HFF-Myc (cell line): ENCODE measurements around the gene PDIA5.
A peak's percentile ranks its signal among the peaks of the same experiment; 100 is the strongest.

Source experiments
- DNase-seq: peaks from one replicate; pipeline ENCODE4 v3.0.0-alpha.2; 2011; ENCODE audit warnings: low read depth; ENCODE audit errors: extremely low read depth
- H3K4me3 ChIP-seq: replicated peaks from 2 replicates; pipeline ENCODE4 v1.5.1; 2011; ENCODE audit warnings: low read depth, mild to moderate bottlenecking, control low read depth, low read length
- CTCF ChIP-seq: IDR thresholded peaks from 2 replicates; pipeline ENCODE4 v1.5.1; 2012; ENCODE audit warnings: mild to moderate bottlenecking, low read depth, low read length, control low read depth; ENCODE audit errors: missing control alignments

PDIA5 gene

DNA sequence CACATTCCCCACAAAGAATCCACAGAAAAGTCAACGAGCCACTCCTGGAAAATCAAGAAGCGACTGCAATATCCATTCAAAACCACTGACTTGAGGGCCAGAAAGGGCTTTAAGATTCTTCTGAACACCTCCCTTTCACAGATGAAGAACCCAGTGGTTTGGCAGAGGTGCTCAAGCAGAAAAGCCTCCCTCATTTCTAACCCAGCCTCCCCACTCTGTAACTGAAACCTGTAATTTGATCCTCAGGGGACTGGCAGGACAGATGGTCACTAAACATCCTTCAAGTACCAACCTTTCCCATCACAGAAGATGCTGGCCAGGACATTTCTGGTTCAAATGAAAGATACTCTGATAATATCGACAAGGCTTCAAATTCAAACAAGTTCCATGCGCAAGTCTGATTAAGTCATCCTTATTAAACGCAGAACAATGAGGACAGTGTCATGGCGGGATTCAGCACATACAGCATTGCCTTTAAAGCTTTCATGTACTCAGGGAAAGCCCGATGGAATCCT lies 44.8 kb upstream of the PDIA5 start:
- H3K4me3 ChIP-seq = no peak overlapping the region
- no peak for DNase-seq
- no peak for TF ChIP-seq CTCF

DNA sequence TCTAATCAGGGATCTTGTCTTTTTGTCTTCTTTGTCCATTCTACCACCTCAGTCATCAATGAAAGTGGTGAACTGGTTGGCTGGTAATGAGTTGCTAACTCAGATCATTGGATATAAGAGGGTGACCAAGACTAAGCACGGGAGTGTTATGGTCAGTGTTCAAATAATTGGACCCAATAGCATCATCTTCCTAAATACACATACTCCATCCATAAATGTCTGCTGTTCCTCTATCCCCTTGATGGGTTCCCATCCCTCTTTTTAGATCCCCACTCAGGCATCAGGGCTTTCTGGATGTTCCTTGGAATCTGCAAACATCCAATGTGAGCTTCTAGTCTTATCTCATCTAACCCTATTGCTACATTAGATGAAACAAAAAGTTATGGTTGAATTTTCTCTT lies 42.8 kb upstream of the PDIA5 start:
- TF ChIP-seq CTCF = no peak
- H3K4me3 ChIP-seq = no peak overlapping the region

GRCh38 chr3:123025642-123026521 lies 40.9 kb upstream of the PDIA5 start:
- H3K4me3 ChIP-seq = no peak overlapping the region
- no peak for DNase-seq
- no peak for TF ChIP-seq CTCF

More for the DNA sequence above, 42.8 kb upstream of the PDIA5 start:
- no peak for DNase-seq

- no peak for TF ChIP-seq CTCF
- DNase-seq = no peak
- peak overlapping the region; percentile 24 for H3K4me3 ChIP-seq
These were observed 40.1 kb upstream of the PDIA5 start for GRCh38 chr3:123026565-123027291.

DNA sequence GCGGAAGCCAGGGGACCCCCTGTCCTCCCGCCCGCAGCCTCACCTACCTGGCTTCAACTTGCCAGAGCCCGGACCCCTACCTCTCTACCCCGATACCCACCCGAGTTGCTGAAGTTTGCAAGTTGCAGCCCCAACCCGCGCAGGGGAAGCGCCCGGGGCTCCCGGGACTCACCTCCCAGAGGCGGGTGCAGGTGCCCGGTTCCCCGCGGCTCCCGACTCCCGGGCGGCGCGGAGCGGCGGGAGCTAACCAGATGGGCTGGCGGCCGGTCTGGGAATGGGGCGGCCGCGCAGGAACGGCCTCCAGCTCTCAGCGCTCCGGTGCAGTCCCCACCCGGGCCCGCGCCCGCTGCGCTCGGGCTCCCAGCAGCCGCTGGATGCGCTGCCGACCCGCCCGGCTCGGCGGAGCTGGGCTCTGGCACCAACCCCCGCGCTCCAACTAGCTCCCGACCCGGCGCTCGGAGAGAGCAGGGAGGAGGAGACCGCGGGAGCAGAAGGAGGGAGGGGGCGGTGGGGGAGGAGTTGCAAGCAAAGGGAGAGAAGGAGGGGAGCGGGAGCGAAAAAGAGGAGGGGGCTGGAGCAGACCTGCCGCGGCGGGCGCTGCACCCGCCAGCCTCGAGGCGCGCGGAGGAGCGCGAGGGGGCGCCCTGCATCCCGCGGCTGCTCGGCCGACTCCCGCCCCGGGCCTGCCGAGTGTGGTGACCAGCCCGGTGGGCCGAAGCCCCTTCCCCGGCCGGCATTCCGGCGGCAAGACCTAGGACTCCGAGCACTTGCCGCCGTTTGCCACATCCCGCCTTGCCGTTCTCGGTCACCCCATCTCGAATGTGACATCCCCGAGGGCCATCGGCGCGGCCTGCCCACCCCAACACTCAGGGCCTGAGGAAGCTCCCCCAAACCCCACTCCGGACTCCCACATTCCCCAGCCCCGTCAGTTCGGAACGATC lies 39.3 kb upstream of the PDIA5 start, which contains the start of gene SEMA5B:
SEMA5B (minus strand) TSS at position 472 of the 941 bp plus-strand sequence. CDS start 66,500 bp downstream, outside the sequence.
- DNase-seq = no peak
- peak within 1 kb of the TSS; percentile 24 for H3K4me3 ChIP-seq
- peak; percentile 11 for TF ChIP-seq CTCF

DNA sequence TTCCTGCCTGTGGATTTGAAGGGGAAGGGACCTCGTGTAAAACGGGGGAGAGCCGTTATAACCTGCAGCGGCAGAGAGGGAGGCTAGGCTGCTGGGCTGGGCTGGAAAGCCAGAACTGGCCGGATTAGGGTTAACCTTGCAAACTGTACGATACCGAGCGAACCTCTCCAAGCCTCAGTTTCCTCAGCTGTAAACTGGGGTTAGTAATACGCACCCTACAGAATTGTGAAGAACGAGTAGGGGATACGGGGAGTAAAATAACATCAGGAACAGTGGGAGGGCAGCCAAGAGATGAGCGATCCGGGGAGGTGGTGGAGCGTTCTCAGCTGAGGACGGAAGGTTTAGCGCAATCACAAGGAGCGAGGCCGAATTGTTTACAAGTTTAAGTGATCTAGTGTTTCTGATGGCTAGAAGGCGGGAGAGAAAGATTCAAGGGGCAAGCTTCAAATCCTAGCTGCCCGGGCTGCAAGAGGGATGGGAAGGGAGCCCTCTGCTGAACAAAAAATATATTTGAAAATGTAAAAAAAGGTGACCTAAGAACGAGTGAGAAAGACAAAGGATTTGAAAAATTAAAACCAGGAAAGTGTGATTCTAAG lies 38.5 kb upstream of the PDIA5 start:
- DNase-seq = peak; percentile 29
- peak overlapping the region; percentile 24 for H3K4me3 ChIP-seq
- TF ChIP-seq CTCF = peak; percentile 49
